Right lobe of liver (tissue), 6 donors: ENCODE measurements around the gene PRIMPOL. TPM values are rescaled to one million over a fixed set of nuclear protein-coding genes. Genes with fewer than 3 reads are reported as not detected.
A peak's percentile ranks its signal among the peaks of the same experiment; 100 is the strongest.

Experiments
- ATAC-seq, 4 donors: fragments of 200-7000 bp; cut with Tn5 transposase; one replicate each; pipeline ENCODE4 v1.9.1; 2020; ENCODE audit warnings: mild to moderate bottlenecking in 4 of 4, moderate library complexity in 4 of 4
- DNase-seq, 3 donors: peaks; one replicate each; pipeline ENCODE4 v3.0.0-alpha.2; 2020
- H3K27ac ChIP-seq, 3 donors: fragments of 200-600 bp; one replicate each; pipeline ENCODE4 v1.8.0; 2022
- H3K27me3 ChIP-seq, 2 donors: fragments of 200-600 bp; one replicate each; pipeline ENCODE4 v1.8.0; 2022
- H3K36me3 ChIP-seq, 4 donors: fragments of 200-600 bp; sonication (generic) in 1 of 4; one replicate each; pipeline versions ENCODE4 v1.5.1 to v1.8.0; 2017 to 2022; ENCODE audit warnings: control low read depth in 1 of 4
- H3K4me1 ChIP-seq, 4 donors: fragments of 200-600 bp; sonication (generic) in 1 of 4; one replicate each; pipeline versions ENCODE4 v1.5.1 to v1.8.0; 2017 to 2022; ENCODE audit warnings: control low read depth in 1 of 4
- H3K4me3 ChIP-seq, 3 donors: fragments of 200-600 bp; one replicate each; pipeline ENCODE4 v1.8.0; 2022
- H3K9me3 ChIP-seq, 4 donors: fragments of 200-600 bp; sonication (generic) in 1 of 4; one replicate each; pipeline versions ENCODE4 v1.5.1 to v1.8.0; 2017 to 2022; ENCODE audit warnings: control low read depth in 1 of 4
- CTCF ChIP-seq, 4 donors: fragments of 200-600 bp in 3 of 4; fragments of 450-650 bp in 1 of 4; IDR thresholded peaks; one replicate each; pipeline versions ENCODE4 v1.5.1 to v1.8.0; 2016 to 2022; ENCODE audit warnings: antibody characterized with exemption in 4 of 4, mild to moderate bottlenecking in 2 of 4
- POLR2A ChIP-seq: fragments of 450-650 bp; IDR thresholded peaks from one replicate; pipeline ENCODE4 v1.6.1; 2017; ENCODE audit warnings: antibody characterized with exemption, mild to moderate bottlenecking
- WGBS: methylation state at CpG from one replicate; pipeline ENCODE4 v1.1.6; 2018; ENCODE audit warnings: low coverage, low lambda C conversion rate; ENCODE audit not compliant: insufficient coverage; ENCODE audit errors: missing lambda C conversion rate; 5-methylcytosine and 5-hydroxymethylcytosine counted together
- intact Hi-C, 2 donors: fragments of 100-400 bp; cut with DNase I; formaldehyde crosslinking; loops; one replicate each; pipeline versions ENCODE4 v1.11.2 to v1.14.1; 2022
- total RNA-seq, 6 experiments: library from RNA; depleted of rRNA in 2 of 6; stranded (reverse); fragments of >200 nt in 2 of 6; fragmentation: NEBNext Ultra II Directional in 3 of 6; extraction: Animal tissue kit (Norgen Biotek cat#: 25700) in 3 of 6; gene quantifications; one replicate each; pipeline versions ENCODE4 v1.1.0 to v1.2.4, GENCODE V29; 2016 to 2023
- donor health status: DM: no; HTN: yes; CAD: no.
- donor health status: DM: no; HTN: no; CAD: no.
- donor health status: DM: no; HTN: no; CAD: no.
- donor health status: DM: no; HTN: yes; CAD: no.
- donor health status: DM: no; HTN: yes; CAD: no.

PRIMPOL gene
- total RNA-seq, 6 experiments from 2014 or later = 4.0 to 8.7 (median 5.7) TPM

- TF ChIP-seq CTCF (IDR thresholded peaks at IDR 0.05) (no peak), POLR2A (no peak)
- no peak for ATAC-seq
- H3K27ac ChIP-seq = peak overlapping the region in 2 of 3 donors; percentile 10 to 19
- H3K4me3 ChIP-seq = no peak overlapping the region
- WGBS = 45% methylated on average over 6 of the region's 6 CpGs
- no peaks in the 10 kb centered on the region for H3K9me3 ChIP-seq
- H3K36me3 ChIP-seq = no peaks in the 10 kb centered on the region
- no peak for DNase-seq
- no peaks in the 10 kb centered on the region for H3K27me3 ChIP-seq
- H3K4me1 ChIP-seq = peaks cover 0 to 42% (median 17%) of the 10 kb centered on the region in 4 donors
- intact Hi-C loops = no loop called here
Measured at GRCh38 chr4:184645904-184646610, 3.5 kb upstream of the PRIMPOL start.

- no peak for TF ChIP-seq CTCF (IDR thresholded peaks at IDR 0.05)
- TF ChIP-seq POLR2A = no peak
- Histone ChIP-seq H3K27me3 (no peaks in the 10 kb centered on the region), H3K4me3 (peak overlapping the region; percentile 74 to 90 (median 76)), H3K36me3 (no peaks in the 10 kb centered on the region), H3K9me3 (no peaks in the 10 kb centered on the region), H3K27ac (peak overlapping the region; percentile 90 to 98 (median 94)), H3K4me1 (peaks cover 0 to 42% (median 17%) of the 10 kb centered on the region in 4 donors)
- no peak for DNase-seq
- 29% methylated on average over 7 of the region's 7 CpGs for WGBS
- no peak for ATAC-seq
- intact Hi-C loops = no loop called here
Measured at GRCh38 chr4:184647266-184648053, 2.1 kb upstream of the PRIMPOL start.

- H3K27me3 ChIP-seq = no peaks in the 10 kb centered on the region
- H3K4me1 ChIP-seq = peaks cover 0 to 42% (median 17%) of the 10 kb centered on the region in 4 donors
- H3K27ac ChIP-seq = peak overlapping the region; percentile 90 to 98 (median 94)
- H3K9me3 ChIP-seq = no peaks in the 10 kb centered on the region
- peak overlapping the region; percentile 74 to 90 (median 76) for H3K4me3 ChIP-seq
- TF ChIP-seq CTCF (IDR thresholded peaks at IDR 0.05) (no peak), POLR2A (no peak)
- ATAC-seq (no peak), DNase-seq (no peak)
- 0% methylated on average over 6 of the region's 6 CpGs for WGBS
- intact Hi-C loops = no loop called here
- no peaks in the 10 kb centered on the region for H3K36me3 ChIP-seq
Measured at GRCh38 chr4:184648054-184648312, 1.6 kb upstream of the PRIMPOL start.

- no peaks in the 10 kb centered on the region for H3K9me3 ChIP-seq
- TF ChIP-seq POLR2A (no peak), CTCF (IDR thresholded peaks at IDR 0.05) (no peak)
- H3K4me3 ChIP-seq = peak overlapping the region; percentile 74 to 90 (median 76)
- intact Hi-C loops = no loop called here
- 0% methylated on average over 14 of the region's 52 CpGs for WGBS
- ATAC-seq = peak; percentile 44 to 63 (median 56)
- peak overlapping the region; percentile 90 to 98 (median 94) for H3K27ac ChIP-seq
- H3K36me3 ChIP-seq = no peaks in the 10 kb centered on the region
- peak; percentile 75 to 83 (median 79) for DNase-seq
- no peaks in the 10 kb centered on the region for H3K27me3 ChIP-seq
- peaks cover 0 to 42% (median 17%) of the 10 kb centered on the region in 4 donors for H3K4me1 ChIP-seq
Measured at GRCh38 chr4:184648313-184649025, 1.1 kb upstream of the PRIMPOL start.
